H1 (cell line): Measurements from ENCODE around the gene RNGTT. TPM values are rescaled to one million over a fixed set of nuclear protein-coding genes. Genes with fewer than 3 reads are reported as not detected.

Experiments
- RBBP5 ChIP-seq: IDR thresholded peaks from 2 replicates; pipeline ENCODE4 v1.7.1; 2012; ENCODE audit warnings: low read depth, mild to moderate bottlenecking, inconsistent platforms, low read length, moderate library complexity, borderline replicate concordance
- polyA plus RNA-seq, 7 experiments: library from polyadenylated mRNA; depleted of rRNA in 3 of 7; stranded (reverse) in 5 of 7; unstranded in 2 of 7; fragments of >200 nt in 5 of 7; fragments of 200-250 nt in 2 of 7; gene quantifications; 1 replicate in 5 of 7; 2 replicates in 1 of 7; 4 replicates in 1 of 7; pipeline versions ENCODE4 v1.2.1 to v1.2.3, GENCODE V29; 2011 to 2013; ENCODE audit warnings: missing spikeins in 2 of 7, mixed read lengths in 2 of 7
- total RNA-seq: library from RNA; stranded (reverse); fragmentation: NEBNext Ultra II Directional; extraction: Animal tissue kit (Norgen Biotek cat#: 25700); gene quantifications from 2 replicates; pipeline ENCODE4 v1.2.1, GENCODE V29; 2021
- TF ChIP-seq, protein P1 (sequence below): fragments of 300-600 bp; sonication (generic); IDR thresholded peaks from 2 replicates; pipeline ENCODE4 v1.7.1; 2012; ENCODE audit warnings: low read length, moderate library complexity, mild to moderate bottlenecking, inconsistent platforms; ENCODE audit not compliant: insufficient replicate concordance

The RNGTT gene
- total and polyA plus RNA-seq, 2 of the 8 experiments (the other 6 are each of a cell fraction or from before 2014, with no cell fraction given) = 3.6 to 21.2 TPM

- TF ChIP-seq, protein P1, sequence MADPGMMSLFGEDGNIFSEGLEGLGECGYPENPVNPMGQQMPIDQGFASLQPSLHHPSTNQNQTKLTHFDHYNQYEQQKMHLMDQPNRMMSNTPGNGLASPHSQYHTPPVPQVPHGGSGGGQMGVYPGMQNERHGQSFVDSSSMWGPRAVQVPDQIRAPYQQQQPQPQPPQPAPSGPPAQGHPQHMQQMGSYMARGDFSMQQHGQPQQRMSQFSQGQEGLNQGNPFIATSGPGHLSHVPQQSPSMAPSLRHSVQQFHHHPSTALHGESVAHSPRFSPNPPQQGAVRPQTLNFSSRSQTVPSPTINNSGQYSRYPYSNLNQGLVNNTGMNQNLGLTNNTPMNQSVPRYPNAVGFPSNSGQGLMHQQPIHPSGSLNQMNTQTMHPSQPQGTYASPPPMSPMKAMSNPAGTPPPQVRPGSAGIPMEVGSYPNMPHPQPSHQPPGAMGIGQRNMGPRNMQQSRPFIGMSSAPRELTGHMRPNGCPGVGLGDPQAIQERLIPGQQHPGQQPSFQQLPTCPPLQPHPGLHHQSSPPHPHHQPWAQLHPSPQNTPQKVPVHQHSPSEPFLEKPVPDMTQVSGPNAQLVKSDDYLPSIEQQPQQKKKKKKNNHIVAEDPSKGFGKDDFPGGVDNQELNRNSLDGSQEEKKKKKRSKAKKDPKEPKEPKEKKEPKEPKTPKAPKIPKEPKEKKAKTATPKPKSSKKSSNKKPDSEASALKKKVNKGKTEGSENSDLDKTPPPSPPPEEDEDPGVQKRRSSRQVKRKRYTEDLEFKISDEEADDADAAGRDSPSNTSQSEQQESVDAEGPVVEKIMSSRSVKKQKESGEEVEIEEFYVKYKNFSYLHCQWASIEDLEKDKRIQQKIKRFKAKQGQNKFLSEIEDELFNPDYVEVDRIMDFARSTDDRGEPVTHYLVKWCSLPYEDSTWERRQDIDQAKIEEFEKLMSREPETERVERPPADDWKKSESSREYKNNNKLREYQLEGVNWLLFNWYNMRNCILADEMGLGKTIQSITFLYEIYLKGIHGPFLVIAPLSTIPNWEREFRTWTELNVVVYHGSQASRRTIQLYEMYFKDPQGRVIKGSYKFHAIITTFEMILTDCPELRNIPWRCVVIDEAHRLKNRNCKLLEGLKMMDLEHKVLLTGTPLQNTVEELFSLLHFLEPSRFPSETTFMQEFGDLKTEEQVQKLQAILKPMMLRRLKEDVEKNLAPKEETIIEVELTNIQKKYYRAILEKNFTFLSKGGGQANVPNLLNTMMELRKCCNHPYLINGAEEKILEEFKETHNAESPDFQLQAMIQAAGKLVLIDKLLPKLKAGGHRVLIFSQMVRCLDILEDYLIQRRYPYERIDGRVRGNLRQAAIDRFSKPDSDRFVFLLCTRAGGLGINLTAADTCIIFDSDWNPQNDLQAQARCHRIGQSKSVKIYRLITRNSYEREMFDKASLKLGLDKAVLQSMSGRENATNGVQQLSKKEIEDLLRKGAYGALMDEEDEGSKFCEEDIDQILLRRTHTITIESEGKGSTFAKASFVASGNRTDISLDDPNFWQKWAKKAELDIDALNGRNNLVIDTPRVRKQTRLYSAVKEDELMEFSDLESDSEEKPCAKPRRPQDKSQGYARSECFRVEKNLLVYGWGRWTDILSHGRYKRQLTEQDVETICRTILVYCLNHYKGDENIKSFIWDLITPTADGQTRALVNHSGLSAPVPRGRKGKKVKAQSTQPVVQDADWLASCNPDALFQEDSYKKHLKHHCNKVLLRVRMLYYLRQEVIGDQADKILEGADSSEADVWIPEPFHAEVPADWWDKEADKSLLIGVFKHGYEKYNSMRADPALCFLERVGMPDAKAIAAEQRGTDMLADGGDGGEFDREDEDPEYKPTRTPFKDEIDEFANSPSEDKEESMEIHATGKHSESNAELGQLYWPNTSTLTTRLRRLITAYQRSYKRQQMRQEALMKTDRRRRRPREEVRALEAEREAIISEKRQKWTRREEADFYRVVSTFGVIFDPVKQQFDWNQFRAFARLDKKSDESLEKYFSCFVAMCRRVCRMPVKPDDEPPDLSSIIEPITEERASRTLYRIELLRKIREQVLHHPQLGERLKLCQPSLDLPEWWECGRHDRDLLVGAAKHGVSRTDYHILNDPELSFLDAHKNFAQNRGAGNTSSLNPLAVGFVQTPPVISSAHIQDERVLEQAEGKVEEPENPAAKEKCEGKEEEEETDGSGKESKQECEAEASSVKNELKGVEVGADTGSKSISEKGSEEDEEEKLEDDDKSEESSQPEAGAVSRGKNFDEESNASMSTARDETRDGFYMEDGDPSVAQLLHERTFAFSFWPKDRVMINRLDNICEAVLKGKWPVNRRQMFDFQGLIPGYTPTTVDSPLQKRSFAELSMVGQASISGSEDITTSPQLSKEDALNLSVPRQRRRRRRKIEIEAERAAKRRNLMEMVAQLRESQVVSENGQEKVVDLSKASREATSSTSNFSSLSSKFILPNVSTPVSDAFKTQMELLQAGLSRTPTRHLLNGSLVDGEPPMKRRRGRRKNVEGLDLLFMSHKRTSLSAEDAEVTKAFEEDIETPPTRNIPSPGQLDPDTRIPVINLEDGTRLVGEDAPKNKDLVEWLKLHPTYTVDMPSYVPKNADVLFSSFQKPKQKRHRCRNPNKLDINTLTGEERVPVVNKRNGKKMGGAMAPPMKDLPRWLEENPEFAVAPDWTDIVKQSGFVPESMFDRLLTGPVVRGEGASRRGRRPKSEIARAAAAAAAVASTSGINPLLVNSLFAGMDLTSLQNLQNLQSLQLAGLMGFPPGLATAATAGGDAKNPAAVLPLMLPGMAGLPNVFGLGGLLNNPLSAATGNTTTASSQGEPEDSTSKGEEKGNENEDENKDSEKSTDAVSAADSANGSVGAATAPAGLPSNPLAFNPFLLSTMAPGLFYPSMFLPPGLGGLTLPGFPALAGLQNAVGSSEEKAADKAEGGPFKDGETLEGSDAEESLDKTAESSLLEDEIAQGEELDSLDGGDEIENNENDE = no peak
- TF ChIP-seq RBBP5 = no peak
These were observed 283.6 kb downstream of the RNGTT start (continued) for GRCh38 chr6:88679841-88680240.
